ENCODE results near the gene SPATA31E1.

GRCh38 chr9:87886933-87887505 is 4.3 kb downstream of the SPATA31E1 start:
- TF ChIP-seq, protein P1, sequence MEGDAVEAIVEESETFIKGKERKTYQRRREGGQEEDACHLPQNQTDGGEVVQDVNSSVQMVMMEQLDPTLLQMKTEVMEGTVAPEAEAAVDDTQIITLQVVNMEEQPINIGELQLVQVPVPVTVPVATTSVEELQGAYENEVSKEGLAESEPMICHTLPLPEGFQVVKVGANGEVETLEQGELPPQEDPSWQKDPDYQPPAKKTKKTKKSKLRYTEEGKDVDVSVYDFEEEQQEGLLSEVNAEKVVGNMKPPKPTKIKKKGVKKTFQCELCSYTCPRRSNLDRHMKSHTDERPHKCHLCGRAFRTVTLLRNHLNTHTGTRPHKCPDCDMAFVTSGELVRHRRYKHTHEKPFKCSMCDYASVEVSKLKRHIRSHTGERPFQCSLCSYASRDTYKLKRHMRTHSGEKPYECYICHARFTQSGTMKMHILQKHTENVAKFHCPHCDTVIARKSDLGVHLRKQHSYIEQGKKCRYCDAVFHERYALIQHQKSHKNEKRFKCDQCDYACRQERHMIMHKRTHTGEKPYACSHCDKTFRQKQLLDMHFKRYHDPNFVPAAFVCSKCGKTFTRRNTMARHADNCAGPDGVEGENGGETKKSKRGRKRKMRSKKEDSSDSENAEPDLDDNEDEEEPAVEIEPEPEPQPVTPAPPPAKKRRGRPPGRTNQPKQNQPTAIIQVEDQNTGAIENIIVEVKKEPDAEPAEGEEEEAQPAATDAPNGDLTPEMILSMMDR (IDR thresholded peaks at IDR 0.05) = no peak
- no peak for TF ChIP-seq EP300 (IDR thresholded peaks at IDR 0.05)
- TF ChIP-seq POLR2A (IDR thresholded peaks at IDR 0.05) = no peak
